Measurements from ENCODE around the gene SMIM15. TPM values are rescaled to one million over a fixed set of nuclear protein-coding genes. Genes with fewer than 3 reads are reported as not detected.
A peak's percentile ranks its signal among the peaks of the same experiment; 100 is the strongest.

Gene SMIM15
- total and polyA plus RNA-seq, 2 of the 4 experiments (the other 2 are of a cell fraction): 49.7 to 94.3 TPM

GRCh38 chr5:61115968-61116367, 46.3 kb downstream of the SMIM15 start:
- Histone ChIP-seq H2AFZ (replicated peaks; ENCODE audit: low read length, poor library complexity) (no peak overlapping the region), H3K18ac (ENCODE audit: low read depth, low read length) (no peak overlapping the region), H3K4me3 (ENCODE audit: insufficient read depth, low read depth, low read length) (no peak overlapping the region), H3K9ac (ENCODE audit: low read depth, low read length) (no peak overlapping the region), H2BK15ac (ENCODE audit: low read depth, low read length) (no peak overlapping the region), H4K8ac (ENCODE audit: low read depth in 2 of 2, low read length in 2 of 2) (no peak overlapping the region), H3K23ac (ENCODE audit: low read depth, low read length) (no peak overlapping the region), H4K20me1 (ENCODE audit: insufficient read depth, low read length) (no peaks in the 10 kb centered on the region; the same call in 1 of the 2 replicates), H3K14ac (replicated peaks; ENCODE audit: low read depth, low read length) (no peak overlapping the region), H2BK120ac (ENCODE audit: low read depth, low read length) (no peak overlapping the region), H3K4ac (ENCODE audit: low read depth, low read length) (no peak overlapping the region), H2AK9ac (replicated peaks; ENCODE audit: low read depth, low read length, poor library complexity) (no peak overlapping the region), H3K4me1 (ENCODE audit: control insufficient read depth, insufficient read depth, low read length) (no peaks in the 10 kb centered on the region), H3K36me3 (ENCODE audit: control insufficient read depth, insufficient read depth, low read length) (no peaks in the 10 kb centered on the region), H3K27me3 (ENCODE audit: control insufficient read depth, insufficient read depth, low read length) (no peaks in the 10 kb centered on the region), H2AK5ac (ENCODE audit: low read depth, low read length) (no peak overlapping the region), H3K79me1 (ENCODE audit: low read depth in 1 of 2, low read length in 2 of 2) (peaks cover 0 to 5% of the 10 kb centered on the region in 2 experiments; a peak in 2 of 4 replicates), H4K91ac (ENCODE audit: insufficient read depth, low read depth, low read length) (no peak overlapping the region), H3K27ac (ENCODE audit: insufficient read depth, low read length) (no peak overlapping the region), H4K5ac (ENCODE audit: low read depth, low read length) (no peak overlapping the region), H2BK5ac (ENCODE audit: low read depth, low read length, poor library complexity, severe bottlenecking) (no peak overlapping the region), H3K4me2 (ENCODE audit: low read depth, low read length) (no peak overlapping the region), H2BK20ac (ENCODE audit: low read depth, low read length) (no peak overlapping the region), H3K56ac (ENCODE audit: extremely low read depth, insufficient read depth, low read length) (no peak overlapping the region), H3K9me3 (ENCODE audit: control insufficient read depth, insufficient read depth, low read length) (no peaks in the 10 kb centered on the region), H3K9me1 (ENCODE audit: insufficient read depth, low read length) (no peaks in the 10 kb centered on the region)
- DNase-seq: no peak
- BruUV-seq (replicated peaks): no TSS peak
- CTCF ChIA-PET: no interaction called here
- intact Hi-C loops (cut with micrococcal nuclease): no loop called here
- in situ Hi-C loops (cut with MboI; ENCODE audit: low sequenced_read_pairs): no loop called here
- ATAC-seq (ENCODE audit: low read depth): no peak
- POLR2A ChIA-PET (ENCODE audit: unreplicated experiment): no interaction called here
- dilution Hi-C loops (cut with HindIII; ENCODE audit: low sequenced_read_pairs, unreplicated experiment): no loop called here
- no CpG with 5 or more reads among the region's 3 CpGs for WGBS, 2 experiments (ENCODE audit: extremely low coverage in 2 of 2, insufficient read length in 1 of 2)
- TF ChIP-seq CHD1 (IDR thresholded peaks at IDR 0.05; ENCODE audit: low read depth, low read length) (no peak), MAFK (IDR thresholded peaks at IDR 0.05; ENCODE audit: low read depth, low read length) (peak; percentile 16; the same call in 1 of the 2 replicates)
